Measurements from ENCODE around the gene CDK5R2.

DNA sequence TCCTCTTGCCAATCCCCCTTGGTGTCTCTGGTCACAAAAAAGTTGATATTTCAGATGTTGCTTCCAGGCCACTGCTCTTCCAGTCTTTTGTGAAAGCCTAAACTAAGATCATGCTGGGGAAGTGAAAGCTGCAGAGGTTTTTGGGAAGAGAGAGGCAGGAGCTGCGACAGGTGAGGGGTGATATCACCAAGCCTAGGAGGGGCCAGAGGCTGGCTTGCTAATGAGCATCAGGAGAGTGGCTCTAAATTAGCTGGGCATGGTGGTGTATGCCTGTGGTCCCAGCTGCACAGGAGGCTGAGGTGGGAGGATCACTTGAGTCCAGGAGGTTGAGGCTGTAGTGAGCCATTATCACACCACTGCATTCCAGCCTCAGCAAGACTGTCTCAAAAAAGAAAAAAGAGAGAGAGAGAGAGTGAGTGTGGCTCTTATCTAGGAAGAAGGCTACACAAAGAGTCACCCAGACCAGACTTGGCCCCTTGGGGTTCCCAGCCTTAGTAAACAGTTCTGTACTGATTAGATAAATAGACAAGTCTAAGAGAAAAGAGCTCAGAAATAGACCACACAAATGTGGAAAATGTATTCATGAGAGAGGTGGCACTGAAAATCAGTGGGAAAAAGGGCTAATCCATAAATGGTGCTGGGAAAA is 14.6 kb upstream of the CDK5R2 start:
- TF ChIP-seq ZMYM2 (CRISPR knock-in tag; IDR thresholded peaks at IDR 0.05), result no peak
- TF ChIP-seq, protein P1, sequence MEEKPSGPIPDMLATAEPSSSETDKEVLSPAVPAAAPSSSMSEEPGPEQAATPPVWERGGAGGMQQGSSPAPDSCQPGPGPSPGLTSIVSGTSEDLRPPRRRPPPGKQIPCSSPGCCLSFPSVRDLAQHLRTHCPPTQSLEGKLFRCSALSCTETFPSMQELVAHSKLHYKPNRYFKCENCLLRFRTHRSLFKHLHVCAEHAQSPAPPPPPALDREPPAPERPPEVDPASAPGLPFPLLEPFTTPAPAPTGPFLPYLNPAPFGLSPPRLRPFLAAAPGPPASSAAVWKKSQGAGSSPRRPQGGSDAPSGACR (CRISPR knock-in tag; IDR thresholded peaks at IDR 0.05), result no peak
- no peak for TF ChIP-seq SALL2 (CRISPR knock-in tag; IDR thresholded peaks at IDR 0.05)
- TF ChIP-seq, protein P2, sequence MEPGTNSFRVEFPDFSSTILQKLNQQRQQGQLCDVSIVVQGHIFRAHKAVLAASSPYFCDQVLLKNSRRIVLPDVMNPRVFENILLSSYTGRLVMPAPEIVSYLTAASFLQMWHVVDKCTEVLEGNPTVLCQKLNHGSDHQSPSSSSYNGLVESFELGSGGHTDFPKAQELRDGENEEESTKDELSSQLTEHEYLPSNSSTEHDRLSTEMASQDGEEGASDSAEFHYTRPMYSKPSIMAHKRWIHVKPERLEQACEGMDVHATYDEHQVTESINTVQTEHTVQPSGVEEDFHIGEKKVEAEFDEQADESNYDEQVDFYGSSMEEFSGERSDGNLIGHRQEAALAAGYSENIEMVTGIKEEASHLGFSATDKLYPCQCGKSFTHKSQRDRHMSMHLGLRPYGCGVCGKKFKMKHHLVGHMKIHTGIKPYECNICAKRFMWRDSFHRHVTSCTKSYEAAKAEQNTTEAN (CRISPR knock-in tag; conservative IDR thresholded peaks at IDR 0.05), result no peak
- no peak for TF ChIP-seq NR1H2 (CRISPR knock-in tag; IDR thresholded peaks at IDR 0.05; ENCODE audit: borderline replicate concordance, low read depth)
